ENCODE results near the gene UNC45B. TPM values are rescaled to one million over a fixed set of nuclear protein-coding genes. Genes with fewer than 3 reads are reported as not detected.

Gene UNC45B
- total RNA-seq, 1 experiment from 2014 or later: 0.22 TPM

GRCh38 chr17:35129973-35130351 is 17.7 kb upstream of the UNC45B start:
- H3K4me3 Mint-ChIP-seq: no peak overlapping the region
- Histone ChIP-seq H4K91ac (ENCODE audit: insufficient read length, low read depth, low read length) (no peak overlapping the region), H3K18ac (ENCODE audit: insufficient read length, low read depth, low read length) (no peak overlapping the region), H3T11ph (ENCODE audit: low read length) (no peak overlapping the region), H4K5ac (ENCODE audit: insufficient read length, low read depth, low read length) (no peak overlapping the region), H4K20me1 (ENCODE audit: control insufficient read depth, insufficient read depth, insufficient read length) (no peaks in the 10 kb centered on the region), H3K9me3 (ENCODE audit: control insufficient read depth, low read depth, low read length) (no peaks in the 10 kb centered on the region), H3K27ac (ENCODE audit: insufficient read length, low read depth, low read length) (no peak overlapping the region), H3K79me2 (ENCODE audit: insufficient read depth, low read length) (no peaks in the 10 kb centered on the region), H3K56ac (ENCODE audit: insufficient read length, low read depth, low read length) (no peak overlapping the region), H2BK15ac (ENCODE audit: low read depth, low read length) (no peak overlapping the region), H3K27me3 (ENCODE audit: insufficient read depth, low read length) (no peaks in the 10 kb centered on the region), H3K4ac (ENCODE audit: low read depth, low read length) (no peak overlapping the region), H3K9ac (ENCODE audit: extremely low read depth, insufficient read length, low read length) (no peak overlapping the region), H3K4me2 (ENCODE audit: insufficient read depth, insufficient read length, low read length) (no peak overlapping the region), H3K23ac (ENCODE audit: insufficient read length, low read depth, low read length) (no peak overlapping the region), H2BK120ac (ENCODE audit: low read depth, low read length, poor library complexity, severe bottlenecking) (no peak overlapping the region), H4K8ac (replicated peaks; ENCODE audit: insufficient read length, low read depth, low read length) (no peak overlapping the region), H2BK5ac (ENCODE audit: insufficient read length, low read length) (no peak overlapping the region), H2BK20ac (ENCODE audit: low read depth, low read length, poor library complexity, severe bottlenecking) (no peak overlapping the region), H2AFZ (ENCODE audit: low read length) (no peak overlapping the region), H3K23me2 (ENCODE audit: insufficient read length, low read depth, low read length, poor library complexity, severe bottlenecking) (no peaks in the 10 kb centered on the region), H2AK5ac (ENCODE audit: insufficient read length, low read length) (no peak overlapping the region), H2BK12ac (ENCODE audit: insufficient read length, low read depth, low read length) (no peak overlapping the region), H3K79me1 (ENCODE audit: insufficient read depth, low read depth, low read length, poor library complexity, severe bottlenecking) (no peaks in the 10 kb centered on the region), H3K4me1 (ENCODE audit: insufficient read depth, low read length) (no peaks in the 10 kb centered on the region), H3K14ac (ENCODE audit: insufficient read depth, low read length) (no peak overlapping the region)
- WGBS (ENCODE audit: extremely low coverage, insufficient read length, low lambda C conversion rate): no CpG with 5 or more reads among the region's 5 CpGs
- peak overlapping the region in 1 of 3 experiments; percentile 16; a peak in 1 of 7 replicates for H3K27ac Mint-ChIP-seq
- TF ChIP-seq, protein P1, sequence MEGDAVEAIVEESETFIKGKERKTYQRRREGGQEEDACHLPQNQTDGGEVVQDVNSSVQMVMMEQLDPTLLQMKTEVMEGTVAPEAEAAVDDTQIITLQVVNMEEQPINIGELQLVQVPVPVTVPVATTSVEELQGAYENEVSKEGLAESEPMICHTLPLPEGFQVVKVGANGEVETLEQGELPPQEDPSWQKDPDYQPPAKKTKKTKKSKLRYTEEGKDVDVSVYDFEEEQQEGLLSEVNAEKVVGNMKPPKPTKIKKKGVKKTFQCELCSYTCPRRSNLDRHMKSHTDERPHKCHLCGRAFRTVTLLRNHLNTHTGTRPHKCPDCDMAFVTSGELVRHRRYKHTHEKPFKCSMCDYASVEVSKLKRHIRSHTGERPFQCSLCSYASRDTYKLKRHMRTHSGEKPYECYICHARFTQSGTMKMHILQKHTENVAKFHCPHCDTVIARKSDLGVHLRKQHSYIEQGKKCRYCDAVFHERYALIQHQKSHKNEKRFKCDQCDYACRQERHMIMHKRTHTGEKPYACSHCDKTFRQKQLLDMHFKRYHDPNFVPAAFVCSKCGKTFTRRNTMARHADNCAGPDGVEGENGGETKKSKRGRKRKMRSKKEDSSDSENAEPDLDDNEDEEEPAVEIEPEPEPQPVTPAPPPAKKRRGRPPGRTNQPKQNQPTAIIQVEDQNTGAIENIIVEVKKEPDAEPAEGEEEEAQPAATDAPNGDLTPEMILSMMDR (conservative IDR thresholded peaks at IDR 0.05): no peak
- peaks cover 35 to 50% (median 38%) of the 10 kb centered on the region in 3 experiments for H3K36me3 Mint-ChIP-seq (ENCODE audit: insufficient read depth in 1 of 3, low read depth in 3 of 3)
- DNase-seq: no peak
- no peaks in the 10 kb centered on the region for H3K4me1 Mint-ChIP-seq
- peaks cover 7% of the 10 kb centered on the region for H3K27me3 Mint-ChIP-seq (ENCODE audit: low read depth)
- no peaks in the 10 kb centered on the region; a peak in 1 of 5 replicates for H3K9me3 Mint-ChIP-seq

All from H9 (cell line).